ENCODE data around the gene LRTM1.

DNA sequence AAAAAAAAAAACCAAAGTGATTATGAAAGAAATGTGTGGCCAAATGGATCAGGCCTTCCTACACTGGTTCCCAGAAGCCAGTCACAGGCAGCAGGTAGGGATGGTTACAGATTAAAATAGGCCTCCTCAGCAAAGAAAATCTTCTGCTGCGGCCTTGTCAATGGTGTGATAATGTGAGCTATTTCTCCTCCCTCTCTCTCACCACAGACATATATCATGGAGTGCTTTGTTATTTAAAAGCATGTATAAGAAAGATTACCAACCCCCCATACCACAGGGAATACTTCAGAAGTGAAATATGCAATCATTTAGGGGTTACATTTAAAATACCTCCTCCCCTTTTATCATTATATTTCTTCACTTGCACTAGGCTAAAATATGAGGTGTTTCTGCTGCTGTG is 32.2 kb upstream of the LRTM1 start:
- TF ChIP-seq, protein P1, sequence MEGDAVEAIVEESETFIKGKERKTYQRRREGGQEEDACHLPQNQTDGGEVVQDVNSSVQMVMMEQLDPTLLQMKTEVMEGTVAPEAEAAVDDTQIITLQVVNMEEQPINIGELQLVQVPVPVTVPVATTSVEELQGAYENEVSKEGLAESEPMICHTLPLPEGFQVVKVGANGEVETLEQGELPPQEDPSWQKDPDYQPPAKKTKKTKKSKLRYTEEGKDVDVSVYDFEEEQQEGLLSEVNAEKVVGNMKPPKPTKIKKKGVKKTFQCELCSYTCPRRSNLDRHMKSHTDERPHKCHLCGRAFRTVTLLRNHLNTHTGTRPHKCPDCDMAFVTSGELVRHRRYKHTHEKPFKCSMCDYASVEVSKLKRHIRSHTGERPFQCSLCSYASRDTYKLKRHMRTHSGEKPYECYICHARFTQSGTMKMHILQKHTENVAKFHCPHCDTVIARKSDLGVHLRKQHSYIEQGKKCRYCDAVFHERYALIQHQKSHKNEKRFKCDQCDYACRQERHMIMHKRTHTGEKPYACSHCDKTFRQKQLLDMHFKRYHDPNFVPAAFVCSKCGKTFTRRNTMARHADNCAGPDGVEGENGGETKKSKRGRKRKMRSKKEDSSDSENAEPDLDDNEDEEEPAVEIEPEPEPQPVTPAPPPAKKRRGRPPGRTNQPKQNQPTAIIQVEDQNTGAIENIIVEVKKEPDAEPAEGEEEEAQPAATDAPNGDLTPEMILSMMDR (IDR thresholded peaks at IDR 0.05) = no peak
- no peak for TF ChIP-seq POLR2A (IDR thresholded peaks at IDR 0.05)

All from testis (tissue), 2 donors.